HG03439 (cell line): ENCODE measurements around the gene FCRL3.

Experiments
- ATAC-seq: cut with Tn5 transposase; IDR thresholded peaks from one replicate; pipeline ENCODE4 v1.9.1; 2021; ENCODE audit warnings: mild to moderate bottlenecking, moderate library complexity; ENCODE audit not compliant: unreplicated experiment

Gene FCRL3

GRCh38 chr1:157682710-157683437 lies 17.7 kb downstream of the FCRL3 start:
- no peak for ATAC-seq

GRCh38 chr1:157678721-157679120 lies 21.8 kb downstream of the FCRL3 start:
- ATAC-seq = no peak

- ATAC-seq = no peak
These were observed 27.6 kb downstream of the FCRL3 start for GRCh38 chr1:157673008-157673407.

- no peak for ATAC-seq
These were observed 28.7 kb downstream of the FCRL3 start for GRCh38 chr1:157671895-157672294.

- no peak for ATAC-seq
These were observed 40.9 kb downstream of the FCRL3 start for GRCh38 chr1:157659576-157660247.

- no peak for ATAC-seq
These were observed 42.0 kb downstream of the FCRL3 start for GRCh38 chr1:157658571-157658970.

- ATAC-seq = peak; percentile 16
These were observed 47.1 kb downstream of the FCRL3 start for GRCh38 chr1:157653494-157653873.

GRCh38 chr1:157652859-157653493 lies 47.6 kb downstream of the FCRL3 start:
- ATAC-seq = peak; percentile 98

- ATAC-seq = no peak
These were observed 52.3 kb downstream of the FCRL3 start for GRCh38 chr1:157648317-157648716.

- no peak for ATAC-seq
These were observed 54.4 kb downstream of the FCRL3 start for GRCh38 chr1:157646144-157646543.

- ATAC-seq = no peak
These were observed 59.4 kb downstream of the FCRL3 start for GRCh38 chr1:157641177-157641576.

- ATAC-seq = no peak
These were observed 60.8 kb downstream of the FCRL3 start for GRCh38 chr1:157639800-157640199.

- no peak for ATAC-seq
These were observed 71.8 kb downstream of the FCRL3 start for GRCh38 chr1:157628773-157629172.
